ENCODE measurements around the gene CRPPA. TPM values are rescaled to one million over a fixed set of nuclear protein-coding genes. Genes with fewer than 3 reads are reported as not detected.

CRPPA gene
- total and polyA plus RNA-seq, 2 donors (not counting 3 experiments of a cell fraction or from before 2014, with no cell fraction given): 0.58 to 3.5 TPM

DNA sequence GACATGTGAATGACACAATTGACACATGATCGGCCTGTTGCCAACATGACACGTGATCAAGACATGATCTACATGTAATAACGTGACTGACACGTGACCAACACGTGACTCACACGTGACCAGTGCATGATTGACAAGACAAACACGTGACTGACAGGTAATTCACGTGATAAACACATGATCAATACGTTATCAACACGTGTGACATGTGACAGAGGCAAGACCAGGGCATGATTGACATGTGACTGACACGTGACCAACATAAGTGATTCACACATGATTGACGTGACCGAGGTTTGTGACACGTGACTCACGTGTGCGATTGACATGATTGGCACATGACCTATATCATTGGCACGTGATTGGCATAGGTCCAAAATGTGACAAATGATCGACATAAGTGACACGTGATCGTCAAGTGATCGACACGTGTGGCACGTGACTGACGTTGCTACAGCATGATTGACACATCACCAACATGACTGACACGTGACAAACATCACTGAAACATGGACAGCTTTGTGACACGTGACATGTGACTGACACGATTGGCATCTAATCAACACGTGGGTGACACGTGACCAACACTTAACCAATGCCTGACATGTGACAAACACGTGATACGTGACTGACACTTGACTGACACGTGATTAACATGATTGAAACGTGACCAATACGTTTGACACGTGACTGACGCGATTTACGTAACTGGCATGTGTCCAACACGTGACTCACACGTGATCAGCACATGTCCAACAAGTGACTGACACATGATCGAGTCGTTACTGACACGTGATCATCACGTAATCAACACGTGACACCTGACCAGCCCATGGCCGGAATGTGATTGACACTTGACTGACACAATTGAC, 23.0 kb downstream of the CRPPA start:
- CTCF ChIA-PET: no interaction called here
- DNase-seq (ENCODE audit: low read depth, low spot score) (peak; percentile 3), FAIRE-seq (peak; percentile 47)
- BruUV-seq (replicated peaks): no TSS peak
- Histone ChIP-seq H3K27me3 (ENCODE audit: control insufficient read depth in 2 of 2, insufficient read depth in 2 of 2, low read length in 2 of 2) (no peaks in the 10 kb centered on the region), H3K9me1 (replicated peaks; ENCODE audit: control insufficient read depth, extremely low read depth, insufficient read depth, low read length) (no peaks in the 10 kb centered on the region), H4K20me1 (replicated peaks; ENCODE audit: control insufficient read depth, extremely low read depth, insufficient read depth, low read length) (no peaks in the 10 kb centered on the region), H3K9ac (replicated peaks; ENCODE audit: extremely low read depth, insufficient read depth, low read length) (no peak overlapping the region), H3K27ac (ENCODE audit: insufficient read depth, low read depth, low read length) (no peak overlapping the region), H3K36me3 (ENCODE audit: control insufficient read depth in 2 of 2, extremely low read depth in 1 of 2, insufficient read depth in 2 of 2, low read length in 2 of 2) (no peaks in the 10 kb centered on the region), H3K4me2 (ENCODE audit: insufficient read depth, low read length) (no peak overlapping the region), H3K79me2 (ENCODE audit: control insufficient read depth, insufficient read depth, low read length) (no peaks in the 10 kb centered on the region), H2AFZ (ENCODE audit: low read depth, low read length) (no peak overlapping the region), H3K9me3 (replicated peaks; ENCODE audit: control insufficient read depth, insufficient read depth, low read length) (no peaks in the 10 kb centered on the region), H3K4me3 (replicated peaks in 1 of 3; ENCODE audit: insufficient read depth in 1 of 3, low read depth in 1 of 3, low read length in 3 of 3) (no peak overlapping the region), H3K4me1 (ENCODE audit: control insufficient read depth, extremely low read depth, insufficient read depth, low read length) (no peaks in the 10 kb centered on the region)
- POLR2A ChIA-PET: no interaction called here
- TF ChIP-seq JUN (IDR thresholded peaks at IDR 0.05; ENCODE audit: borderline replicate concordance, insufficient read depth, insufficient read length, low read depth) (no peak), MYC (IDR thresholded peaks at IDR 0.05; ENCODE audit: low read depth, low read length) (no peak), CTCF (IDR thresholded peaks at IDR 0.05; ENCODE audit: extremely low read depth in 1 of 2, insufficient read depth in 1 of 2, low read depth in 1 of 2, low read length in 2 of 2) (no peak), GATA2 (IDR thresholded peaks at IDR 0.05; ENCODE audit: insufficient read depth, insufficient read length, low read depth, low read length) (no peak)
- TF ChIP-seq, protein P1, sequence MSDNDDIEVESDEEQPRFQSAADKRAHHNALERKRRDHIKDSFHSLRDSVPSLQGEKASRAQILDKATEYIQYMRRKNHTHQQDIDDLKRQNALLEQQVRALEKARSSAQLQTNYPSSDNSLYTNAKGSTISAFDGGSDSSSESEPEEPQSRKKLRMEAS (IDR thresholded peaks at IDR 0.05; ENCODE audit: insufficient read depth, insufficient read length): peak; percentile 51
- dilution Hi-C loops (cut with MboI; ENCODE audit: extremely low pct_ligation_motif_present, low sequenced_read_pairs) (no loop called here), intact Hi-C loops (cut with micrococcal nuclease) (no loop called here)

Data from endothelial cell of umbilical vein (primary cell).